Measurements from ENCODE around the gene C1orf159. TPM values are rescaled to one million over a fixed set of nuclear protein-coding genes. Genes with fewer than 3 reads are reported as not detected.

Gene C1orf159
- total and polyA plus RNA-seq, 2 of the 8 experiments (the other 6 are each of a cell fraction or from before 2014, with no cell fraction given) = 10.0 to 10.9 TPM

- no peak overlapping the region for H4K91ac ChIP-seq (replicated peaks; ENCODE audit: insufficient read length, low read length)
- no peaks in the 10 kb centered on the region for H3K23me2 ChIP-seq (ENCODE audit: low read depth, low read length)
- no peak overlapping the region for H3K56ac ChIP-seq (replicated peaks; ENCODE audit: insufficient read length, low read depth, low read length)
- H4K20me1 ChIP-seq (replicated peaks in 1 of 2; ENCODE audit: control insufficient read depth in 1 of 2, insufficient read depth in 2 of 2, low read length in 2 of 2) = no peaks in the 10 kb centered on the region
- H4K5ac ChIP-seq (ENCODE audit: insufficient read length, low read depth, low read length) = no peak overlapping the region
- H4K8ac ChIP-seq (ENCODE audit: extremely low read depth, insufficient read depth, low read length) = no peak overlapping the region
- no peaks in the 10 kb centered on the region for H3K36me3 ChIP-seq (ENCODE audit: control insufficient read depth in 2 of 4, insufficient read depth in 4 of 4, low read length in 3 of 4)
- FAIRE-seq = no peak
- no peak overlapping the region for H3K4ac ChIP-seq (replicated peaks; ENCODE audit: insufficient read length, low read depth, low read length)
- no peak overlapping the region for H3K14ac ChIP-seq (ENCODE audit: insufficient read length)
- H3K18ac ChIP-seq (ENCODE audit: extremely low read depth, low read length) = no peak overlapping the region
- H2AFZ ChIP-seq (ENCODE audit: low read length) = no peak overlapping the region
- H3K9ac ChIP-seq (replicated peaks in 1 of 4; ENCODE audit: extremely low read depth in 1 of 4, low read depth in 3 of 4, low read length in 3 of 4) = no peak overlapping the region
- no peak overlapping the region for H2BK120ac ChIP-seq (replicated peaks; ENCODE audit: low read depth, low read length)
- ChIA-PET CTCF (ENCODE audit: partially characterized antibody) (no interaction called here), POLR2A (ENCODE audit: partially characterized antibody) (no interaction called here)
- peaks cover 7 to 19% of the 10 kb centered on the region in 2 experiments for H3K9me3 ChIP-seq (ENCODE audit: insufficient read depth in 2 of 2, low read depth in 1 of 2, low read length in 1 of 2)
- no peak for DNase-seq (ENCODE audit: low read depth in 1 of 2, low spot score in 2 of 2)
- no peak overlapping the region for H2BK15ac ChIP-seq (ENCODE audit: low read length)
- H2BK20ac ChIP-seq (ENCODE audit: low read length) = no peak overlapping the region
- H2BK5ac ChIP-seq (ENCODE audit: low read depth, low read length) = no peak overlapping the region
- H3K79me1 ChIP-seq (ENCODE audit: low read depth, low read length) = no peaks in the 10 kb centered on the region; the same call in 1 of the 2 replicates
- no peak overlapping the region for H2AK5ac ChIP-seq (ENCODE audit: low read depth, low read length)
- no peak overlapping the region for H2BK12ac ChIP-seq (ENCODE audit: low read depth, low read length)
- H3K79me2 ChIP-seq (ENCODE audit: control insufficient read depth in 1 of 2, insufficient read depth in 2 of 2, low read length in 2 of 2) = no peaks in the 10 kb centered on the region
- H3K4me3 ChIP-seq (ENCODE audit: extremely low read depth in 1 of 4, insufficient read depth in 2 of 4, low read depth in 3 of 4, low read length in 4 of 4) = no peak overlapping the region
- 89% methylated on average over 4 of the region's 4 CpGs; no CpG with 5 or more reads in 1 of the 2 experiments for WGBS, 2 experiments (ENCODE audit: extremely low coverage in 1 of 2, insufficient coverage in 1 of 2, insufficient read length in 1 of 2, insufficient replicate concordance in 2 of 2, low coverage in 1 of 2, low lambda C conversion rate in 2 of 2, missing lambda C conversion rate in 1 of 2)
- H3K4me1 ChIP-seq (replicated peaks in 1 of 4; ENCODE audit: control insufficient read depth in 3 of 4, insufficient read depth in 4 of 4, low read length in 3 of 4) = no peaks in the 10 kb centered on the region
- H3K27me3 ChIP-seq (replicated peaks in 1 of 4; ENCODE audit: control insufficient read depth in 3 of 4, extremely low read depth in 1 of 4, insufficient read depth in 3 of 4, low read length in 3 of 4) = no peaks in the 10 kb centered on the region
- no peak overlapping the region for H3K4me2 ChIP-seq (ENCODE audit: insufficient read depth in 1 of 2, low read depth in 2 of 2, low read length in 2 of 2)
- TF ChIP-seq KDM1A (IDR thresholded peaks at IDR 0.05; ENCODE audit: borderline replicate concordance, low read length) (no peak), BRCA1 (IDR thresholded peaks at IDR 0.05; ENCODE audit: low read depth, low read length) (no peak), NANOG (IDR thresholded peaks at IDR 0.05; ENCODE audit: insufficient read depth, low read depth, low read length, poor library complexity, severe bottlenecking) (no peak), JUND (IDR thresholded peaks at IDR 0.05; ENCODE audit: low read length) (no peak), HDAC6 (IDR thresholded peaks at IDR 0.05; ENCODE audit: low read depth, low read length) (no peak), SIX5 (IDR thresholded peaks at IDR 0.05; ENCODE audit: low read depth, low read length) (no peak), ASH2L (IDR thresholded peaks at IDR 0.05; ENCODE audit: low read length) (no peak), RNF2 (IDR thresholded peaks at IDR 0.05; ENCODE audit: borderline replicate concordance, low read depth, low read length, missing control alignments, poor library complexity, severe bottlenecking) (no peak), CBX5 (IDR thresholded peaks at IDR 0.05; ENCODE audit: low read depth, low read length) (no peak), GABPA (IDR thresholded peaks at IDR 0.05; ENCODE audit: borderline replicate concordance, insufficient read depth, low read length) (no peak)
- no peak overlapping the region for H3K23ac ChIP-seq (ENCODE audit: insufficient read length)
- no peak overlapping the region for H3K27ac ChIP-seq (ENCODE audit: low read depth, low read length)
Measured at GRCh38 chr1:1099506-1100183, 16.2 kb downstream of the C1orf159 start.

All from H1 (cell line).